ENCODE measurements around the gene HMGXB4.

HMGXB4 gene

DNA sequence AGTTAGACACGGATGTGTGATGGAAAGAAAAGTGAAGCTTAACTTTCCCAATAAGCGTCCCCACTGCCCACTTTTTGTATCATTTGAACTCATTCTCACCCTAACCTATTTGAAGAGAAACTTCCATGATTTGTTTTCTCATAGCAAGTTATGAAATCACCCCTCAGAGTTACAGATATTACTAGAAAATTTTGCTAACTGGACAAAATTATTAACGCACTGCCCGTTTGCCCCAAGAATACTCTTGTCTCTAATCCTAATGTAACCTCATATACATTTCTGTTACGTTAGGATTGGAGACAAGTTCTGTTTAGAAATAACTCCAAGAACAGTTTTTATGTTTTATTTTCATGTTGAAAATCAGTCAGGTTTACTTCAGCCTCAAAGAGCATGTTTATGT is 67.9 kb downstream of the HMGXB4 start:
- Histone ChIP-seq H2BK15ac (ENCODE audit: low read length) (no peak overlapping the region), H2BK12ac (ENCODE audit: low read length) (no peak overlapping the region), H4K91ac (ENCODE audit: low read depth, low read length, poor library complexity) (no peak overlapping the region), H2AK5ac (ENCODE audit: low read depth, low read length) (no peak overlapping the region), H3K4me3 (ENCODE audit: low read length in 2 of 2) (no peak overlapping the region), H3K79me1 (ENCODE audit: low read depth, low read length) (peaks cover 1% of the 10 kb centered on the region), H3K23ac (ENCODE audit: low read depth, low read length, poor library complexity) (no peak overlapping the region), H3K27ac (replicated peaks; ENCODE audit: low read length) (no peak overlapping the region), H2BK120ac (ENCODE audit: low read depth, low read length) (no peak overlapping the region), H3K4ac (ENCODE audit: low read length) (no peak overlapping the region), H3K36me3 (replicated peaks in 1 of 2; ENCODE audit: control insufficient read depth in 2 of 2, insufficient read depth in 2 of 2, low read length in 2 of 2) (peaks cover 32 to 52% of the 10 kb centered on the region in 2 donors), H3K4me2 (ENCODE audit: insufficient read depth, low read length, poor library complexity, severe bottlenecking) (no peak overlapping the region), H3K18ac (ENCODE audit: low read length) (no peak overlapping the region), H2BK5ac (ENCODE audit: low read length) (no peak overlapping the region), H3K9me3 (replicated peaks in 1 of 2; ENCODE audit: control insufficient read depth in 2 of 2, insufficient read depth in 1 of 2, low read depth in 1 of 2, low read length in 2 of 2) (no peaks in the 10 kb centered on the region), H3K9ac (ENCODE audit: low read depth, low read length, poor library complexity) (no peak overlapping the region), H3K4me1 (ENCODE audit: control insufficient read depth in 2 of 2, insufficient read depth in 1 of 2, low read depth in 1 of 2, low read length in 2 of 2) (no peaks in the 10 kb centered on the region), H3K27me3 (ENCODE audit: control insufficient read depth in 3 of 3, insufficient read depth in 3 of 3, low read depth in 1 of 3, low read length in 3 of 3) (no peaks in the 10 kb centered on the region), H4K8ac (ENCODE audit: low read depth, low read length) (no peak overlapping the region), H2AFZ (ENCODE audit: low read length) (no peak overlapping the region), H3K14ac (ENCODE audit: low read length) (no peak overlapping the region)
- DNase-seq (ENCODE audit: low spot score) = no peak
- WGBS, 2 donors (ENCODE audit: extremely low coverage in 2 of 2, insufficient read length in 2 of 2, insufficient replicate concordance in 1 of 2) = no CpG with 5 or more reads among the region's 5 CpGs

- H3K9ac ChIP-seq (ENCODE audit: low read depth, low read length, poor library complexity) = peak overlapping the region; percentile 14
- H2BK12ac ChIP-seq (ENCODE audit: low read length) = no peak overlapping the region
- no peak overlapping the region for H3K4me3 ChIP-seq (ENCODE audit: low read length in 2 of 2)
- no peak overlapping the region for H2AFZ ChIP-seq (ENCODE audit: low read length)
- H4K91ac ChIP-seq (ENCODE audit: low read depth, low read length, poor library complexity) = no peak overlapping the region
- no CpG with 5 or more reads among the region's 17 CpGs for WGBS, 2 donors (ENCODE audit: extremely low coverage in 2 of 2, insufficient read length in 2 of 2, insufficient replicate concordance in 1 of 2)
- no peaks in the 10 kb centered on the region for H3K27me3 ChIP-seq (ENCODE audit: control insufficient read depth in 3 of 3, insufficient read depth in 3 of 3, low read depth in 1 of 3, low read length in 3 of 3)
- no peak for DNase-seq (ENCODE audit: low spot score)
- peaks cover 1% of the 10 kb centered on the region for H3K79me1 ChIP-seq (ENCODE audit: low read depth, low read length)
- H3K9me3 ChIP-seq (replicated peaks in 1 of 2; ENCODE audit: control insufficient read depth in 2 of 2, insufficient read depth in 1 of 2, low read depth in 1 of 2, low read length in 2 of 2) = no peaks in the 10 kb centered on the region
- no peak overlapping the region for H3K4ac ChIP-seq (ENCODE audit: low read length)
- peak overlapping the region; percentile 70 for H3K23ac ChIP-seq (ENCODE audit: low read depth, low read length, poor library complexity)
- H3K4me1 ChIP-seq (ENCODE audit: control insufficient read depth in 2 of 2, insufficient read depth in 1 of 2, low read depth in 1 of 2, low read length in 2 of 2) = no peaks in the 10 kb centered on the region
- H3K36me3 ChIP-seq (replicated peaks in 1 of 2; ENCODE audit: control insufficient read depth in 2 of 2, insufficient read depth in 2 of 2, low read length in 2 of 2) = peaks cover 38 to 63% of the 10 kb centered on the region in 2 donors
- H3K14ac ChIP-seq (ENCODE audit: low read length) = no peak overlapping the region
- no peak overlapping the region for H4K8ac ChIP-seq (ENCODE audit: low read depth, low read length)
- H2AK5ac ChIP-seq (ENCODE audit: low read depth, low read length) = no peak overlapping the region
- H2BK15ac ChIP-seq (ENCODE audit: low read length) = no peak overlapping the region
- H3K18ac ChIP-seq (ENCODE audit: low read length) = no peak overlapping the region
- H3K27ac ChIP-seq (replicated peaks; ENCODE audit: low read length) = no peak overlapping the region
- H2BK5ac ChIP-seq (ENCODE audit: low read length) = no peak overlapping the region
- H3K4me2 ChIP-seq (ENCODE audit: insufficient read depth, low read length, poor library complexity, severe bottlenecking) = no peak overlapping the region
- H2BK120ac ChIP-seq (ENCODE audit: low read depth, low read length) = no peak overlapping the region
Measured at GRCh38 chr22:35326854-35327562, 69.7 kb downstream of the HMGXB4 start.

- no peak overlapping the region for H3K9ac ChIP-seq (ENCODE audit: low read depth, low read length, poor library complexity)
- peak overlapping the region in 1 of 2 donors; percentile 14 for H3K4me3 ChIP-seq (ENCODE audit: low read length in 2 of 2)
- no peak overlapping the region for H4K8ac ChIP-seq (ENCODE audit: low read depth, low read length)
- no peak overlapping the region for H2BK5ac ChIP-seq (ENCODE audit: low read length)
- H3K27me3 ChIP-seq (ENCODE audit: control insufficient read depth in 3 of 3, insufficient read depth in 3 of 3, low read depth in 1 of 3, low read length in 3 of 3) = no peaks in the 10 kb centered on the region
- no peak overlapping the region for H2AFZ ChIP-seq (ENCODE audit: low read length)
- H3K79me1 ChIP-seq (ENCODE audit: low read depth, low read length) = no peaks in the 10 kb centered on the region
- H3K18ac ChIP-seq (ENCODE audit: low read length) = no peak overlapping the region
- no peak overlapping the region for H2BK15ac ChIP-seq (ENCODE audit: low read length)
- no peak for DNase-seq (ENCODE audit: low spot score)
- H3K36me3 ChIP-seq (replicated peaks in 1 of 2; ENCODE audit: control insufficient read depth in 2 of 2, insufficient read depth in 2 of 2, low read length in 2 of 2) = peaks cover 35 to 60% of the 10 kb centered on the region in 2 donors
- H2AK5ac ChIP-seq (ENCODE audit: low read depth, low read length) = no peak overlapping the region
- H3K4ac ChIP-seq (ENCODE audit: low read length) = no peak overlapping the region
- H4K91ac ChIP-seq (ENCODE audit: low read depth, low read length, poor library complexity) = no peak overlapping the region
- no peaks in the 10 kb centered on the region for H3K9me3 ChIP-seq (replicated peaks in 1 of 2; ENCODE audit: control insufficient read depth in 2 of 2, insufficient read depth in 1 of 2, low read depth in 1 of 2, low read length in 2 of 2)
- no peak overlapping the region for H3K14ac ChIP-seq (ENCODE audit: low read length)
- no CpG with 5 or more reads among the region's 21 CpGs for WGBS, 2 donors (ENCODE audit: extremely low coverage in 2 of 2, insufficient read length in 2 of 2, insufficient replicate concordance in 1 of 2)
- no peak overlapping the region for H2BK12ac ChIP-seq (ENCODE audit: low read length)
- no peak overlapping the region for H3K4me2 ChIP-seq (ENCODE audit: insufficient read depth, low read length, poor library complexity, severe bottlenecking)
- H3K27ac ChIP-seq (replicated peaks; ENCODE audit: low read length) = no peak overlapping the region
- no peaks in the 10 kb centered on the region for H3K4me1 ChIP-seq (ENCODE audit: control insufficient read depth in 2 of 2, insufficient read depth in 1 of 2, low read depth in 1 of 2, low read length in 2 of 2)
- H2BK120ac ChIP-seq (ENCODE audit: low read depth, low read length) = no peak overlapping the region
- no peak overlapping the region for H3K23ac ChIP-seq (ENCODE audit: low read depth, low read length, poor library complexity)
Measured at GRCh38 chr22:35327690-35328471, 70.6 kb downstream of the HMGXB4 start.

- Histone ChIP-seq H2BK12ac (ENCODE audit: low read length) (no peak overlapping the region), H3K27me3 (ENCODE audit: control insufficient read depth in 3 of 3, insufficient read depth in 3 of 3, low read depth in 1 of 3, low read length in 3 of 3) (no peaks in the 10 kb centered on the region), H3K27ac (replicated peaks; ENCODE audit: low read length) (no peak overlapping the region), H3K9ac (ENCODE audit: low read depth, low read length, poor library complexity) (no peak overlapping the region), H2BK5ac (ENCODE audit: low read length) (no peak overlapping the region), H3K4me2 (ENCODE audit: insufficient read depth, low read length, poor library complexity, severe bottlenecking) (no peak overlapping the region), H4K91ac (ENCODE audit: low read depth, low read length, poor library complexity) (no peak overlapping the region), H3K14ac (ENCODE audit: low read length) (no peak overlapping the region), H3K79me1 (ENCODE audit: low read depth, low read length) (no peaks in the 10 kb centered on the region), H3K23ac (ENCODE audit: low read depth, low read length, poor library complexity) (no peak overlapping the region), H4K8ac (ENCODE audit: low read depth, low read length) (no peak overlapping the region), H3K9me3 (replicated peaks in 1 of 2; ENCODE audit: control insufficient read depth in 2 of 2, insufficient read depth in 1 of 2, low read depth in 1 of 2, low read length in 2 of 2) (no peaks in the 10 kb centered on the region), H3K4ac (ENCODE audit: low read length) (no peak overlapping the region), H2AK5ac (ENCODE audit: low read depth, low read length) (no peak overlapping the region), H2AFZ (ENCODE audit: low read length) (no peak overlapping the region), H3K18ac (ENCODE audit: low read length) (no peak overlapping the region), H3K4me1 (ENCODE audit: control insufficient read depth in 2 of 2, insufficient read depth in 1 of 2, low read depth in 1 of 2, low read length in 2 of 2) (no peaks in the 10 kb centered on the region), H2BK120ac (ENCODE audit: low read depth, low read length) (no peak overlapping the region), H3K4me3 (ENCODE audit: low read length in 2 of 2) (peak overlapping the region in 1 of 2 donors; percentile 14), H2BK15ac (ENCODE audit: low read length) (no peak overlapping the region), H3K36me3 (replicated peaks in 1 of 2; ENCODE audit: control insufficient read depth in 2 of 2, insufficient read depth in 2 of 2, low read length in 2 of 2) (peaks cover 34 to 61% of the 10 kb centered on the region in 2 donors)
- no peak for DNase-seq (ENCODE audit: low spot score)
- no CpG with 5 or more reads among the region's 15 CpGs for WGBS, 2 donors (ENCODE audit: extremely low coverage in 2 of 2, insufficient read length in 2 of 2, insufficient replicate concordance in 1 of 2)
Measured at GRCh38 chr22:35328472-35328885, 71.2 kb downstream of the HMGXB4 start.
